HG03280 (cell line): ENCODE results near the gene GIMD1.
"Not testable (repeated sequence)": the region's sequence is repeated elsewhere in the genome, so short reads cannot be mapped to it uniquely, and the experiment has no call there.

Experiments used
- ATAC-seq: cut with Tn5 transposase; IDR thresholded peaks from one replicate; pipeline ENCODE4 v1.9.1; 2021; ENCODE audit warnings: mild to moderate bottlenecking, moderate library complexity; ENCODE audit not compliant: unreplicated experiment

The GIMD1 gene

GRCh38 chr4:106353786-106354185 lies 14.8 kb downstream of the GIMD1 start:
- ATAC-seq = no peak

GRCh38 chr4:106351016-106351415 lies 17.6 kb downstream of the GIMD1 start:
- no peak for ATAC-seq

- no peak for ATAC-seq
Observed at GRCh38 chr4:106347167-106347566, 21.4 kb downstream of the GIMD1 start.

GRCh38 chr4:106344647-106344970 lies 24.0 kb downstream of the GIMD1 start:
- no peak for ATAC-seq

GRCh38 chr4:106343865-106344646 lies 24.5 kb downstream of the GIMD1 start:
- ATAC-seq = no peak

- ATAC-seq = no peak
Observed at GRCh38 chr4:106340774-106341173, 27.8 kb downstream of the GIMD1 start.

GRCh38 chr4:106339431-106339830 lies 29.1 kb downstream of the GIMD1 start:
- ATAC-seq = no peak

GRCh38 chr4:106338671-106339070 lies 29.9 kb downstream of the GIMD1 start:
- no peak for ATAC-seq

GRCh38 chr4:106337916-106338315 lies 30.7 kb downstream of the GIMD1 start:
- no peak for ATAC-seq

- no peak for ATAC-seq
Observed at GRCh38 chr4:106336618-106337017, 32.0 kb downstream of the GIMD1 start.

GRCh38 chr4:106334741-106335470 lies 33.7 kb downstream of the GIMD1 start:
- ATAC-seq = no peak

- no peak for ATAC-seq
Observed at GRCh38 chr4:106333186-106333585, 35.4 kb downstream of the GIMD1 start.

GRCh38 chr4:106329041-106329618 lies 39.4 kb downstream of the GIMD1 start:
- peak; percentile 81 for ATAC-seq

GRCh38 chr4:106325800-106326199 lies 42.8 kb downstream of the GIMD1 start:
- no peak for ATAC-seq

- ATAC-seq = no peak
Observed at GRCh38 chr4:106323119-106323518, 45.5 kb downstream of the GIMD1 start.

GRCh38 chr4:106321814-106322213 lies 46.8 kb downstream of the GIMD1 start:
- ATAC-seq = not testable (repeated sequence)

GRCh38 chr4:106321168-106321567 lies 47.4 kb downstream of the GIMD1 start:
- ATAC-seq = not testable (repeated sequence)

GRCh38 chr4:106320235-106320634 lies 48.3 kb downstream of the GIMD1 start:
- ATAC-seq = no peak

GRCh38 chr4:106318511-106318910 lies 50.1 kb downstream of the GIMD1 start:
- no peak for ATAC-seq

GRCh38 chr4:106317815-106318214 lies 50.8 kb downstream of the GIMD1 start:
- no peak for ATAC-seq

- peak; percentile 1 for ATAC-seq
Observed at GRCh38 chr4:106316773-106317409, 51.7 kb downstream of the GIMD1 start.
